ENCODE data around the gene C14orf180.

C14orf180 gene

GRCh38 chr14:104594310-104595046, 14.9 kb downstream of the C14orf180 start:
- DNase-seq, result no peak

GRCh38 chr14:104595116-104595675, 15.6 kb downstream of the C14orf180 start:
- no peak for DNase-seq

GRCh38 chr14:104595911-104596450, 16.4 kb downstream of the C14orf180 start:
- no peak for DNase-seq

- DNase-seq, result no peak
These were observed 16.9 kb downstream of the C14orf180 start for GRCh38 chr14:104596451-104596918.

- no peak for DNase-seq
These were observed 17.4 kb downstream of the C14orf180 start for GRCh38 chr14:104596927-104597351.

- no peak for DNase-seq
These were observed 18.0 kb downstream of the C14orf180 start for GRCh38 chr14:104597576-104597975.

- no peak for DNase-seq
These were observed 18.7 kb downstream of the C14orf180 start for GRCh38 chr14:104598039-104598909.

- DNase-seq, result no peak
These were observed 19.3 kb downstream of the C14orf180 start for GRCh38 chr14:104598910-104599273.

GRCh38 chr14:104599446-104599845, 19.9 kb downstream of the C14orf180 start:
- DNase-seq, result peak; percentile 16

GRCh38 chr14:104600141-104600643, 20.6 kb downstream of the C14orf180 start:
- peak; percentile 4 for DNase-seq

GRCh38 chr14:104600805-104601204, 21.2 kb downstream of the C14orf180 start:
- peak; percentile 11 for DNase-seq

- peak; percentile 4 for DNase-seq
These were observed 22.2 kb downstream of the C14orf180 start for GRCh38 chr14:104601786-104602185.

GRCh38 chr14:104602315-104602932, 22.9 kb downstream of the C14orf180 start:
- DNase-seq, result no peak

GRCh38 chr14:104602933-104603325, 23.4 kb downstream of the C14orf180 start:
- no peak for DNase-seq

GRCh38 chr14:104603711-104604401, 24.3 kb downstream of the C14orf180 start:
- no peak for DNase-seq

GRCh38 chr14:104604458-104605449, 25.2 kb downstream of the C14orf180 start, which contains the start of gene TMEM179:
Gene TMEM179, minus strand, starts transcription at chr14:104604772. Its CDS starts 31 bp downstream, at chr14:104604741.
- no peak for DNase-seq

GRCh38 chr14:104609666-104610065, 30.1 kb downstream of the C14orf180 start:
- DNase-seq, result no peak

- DNase-seq, result no peak
These were observed 31.3 kb downstream of the C14orf180 start for GRCh38 chr14:104610749-104611310.

- DNase-seq, result no peak
These were observed 32.3 kb downstream of the C14orf180 start for GRCh38 chr14:104611881-104612280.

Data from CD4-positive, alpha-beta T cell treated with Interleukin-15 for 1 hour (primary cell).